Pancreas (tissue), 10 donors: ENCODE data around the gene DTD1. TPM values are rescaled to one million over a fixed set of nuclear protein-coding genes. Genes with fewer than 3 reads are reported as not detected.
"Not testable (repeated sequence)": the region's sequence is repeated elsewhere in the genome, so short reads cannot be mapped to it uniquely, and the experiment has no call there.

ENCODE experiments used
- ATAC-seq, 4 donors: fragments of 200-7000 bp; cut with Tn5 transposase; one replicate each; pipeline versions ENCODE4 v1.8.0 to v1.9.1; 2020; ENCODE audit warnings: mild to moderate bottlenecking in 4 of 4, moderate library complexity in 4 of 4
- DNase-seq, 6 donors: peaks; one replicate each; pipeline ENCODE4 v3.0.0-alpha.2; 2020
- FAIRE-seq: peaks from 2 replicates; lab custom pipeline; 2012; peaks lifted over from hg19 to GRCh38; lab: Jason Lieb, UNC
- H3K27ac ChIP-seq, 4 donors: fragments of 200-600 bp; sonication (generic); 1 replicate in 3 of 4; 2 replicates in 1 of 4; pipeline versions ENCODE4 v1.5.0 to v1.8.0; 2020
- H3K27me3 ChIP-seq, 4 donors: fragments of 200-600 bp; one replicate each; pipeline ENCODE4 v1.8.0; 2021
- H3K36me3 ChIP-seq, 3 donors: fragments of 200-600 bp; sonication (generic) in 1 of 3; one replicate each; pipeline versions ENCODE4 v1.5.0 to v1.8.0; 2020 to 2021
- H3K4me1 ChIP-seq, 3 donors: fragments of 200-600 bp; one replicate each; pipeline ENCODE4 v1.8.0; 2021
- H3K4me3 ChIP-seq, 4 donors: fragments of 200-600 bp; sonication (generic) in 2 of 4; one replicate each; pipeline versions ENCODE4 v1.5.0 to v1.8.0; 2020 to 2021
- H3K9me3 ChIP-seq, 4 donors: fragments of 200-600 bp; one replicate each; pipeline ENCODE4 v1.8.0; 2021
- WGBS, 2 donors: extraction: QIAGEN DNeasy Blood & Tissue Kit; methylation state at CpG; one replicate each; pipeline ENCODE4 v1.1.7; 2013; 5-methylcytosine and 5-hydroxymethylcytosine counted together
- intact Hi-C, 3 donors: fragments of 100-400 bp; cut with DNase I; formaldehyde crosslinking; loops; one replicate each; pipeline versions ENCODE4 v1.11.1 to v1.14.2; 2022
- polyA plus RNA-seq, 2 donors: library from polyadenylated mRNA; stranded (reverse); fragments of 200-250 nt; gene quantifications; one replicate each; pipeline ENCODE4 v1.2.3, GENCODE V29; 2013
- total RNA-seq, 6 donors: library from RNA; stranded (reverse); fragmentation: NEBNext Ultra II Directional in 4 of 6; extraction: Animal tissue kit (Norgen Biotek cat#: 25700) in 4 of 6; gene quantifications; one replicate each; pipeline versions ENCODE4 v1.2.1 to v1.2.4, GENCODE V29; 2021 to 2023
- TF ChIP-seq, protein P1 (sequence below), 4 donors: fragments of 200-600 bp; sonication (generic) in 3 of 4; IDR thresholded peaks; one replicate each; pipeline versions ENCODE4 v1.5.0 to v1.8.0; 2021; ENCODE audit warnings: antibody characterized with exemption in 4 of 4
- donor health status: healthy with polysubstance abuse.
- donor health status: DM: no; HTN: no; CAD: no; lungs with moderate emphysema.
- donor health status: DM: no; HTN: no; CAD: no.
- donor health status: control.
- donor health status: control.
- donor health status: Bipolar disorder and iron deficiency.
- donor health status: DM: yes; HTN: yes; CAD: no.
- donor health status: DM: no; HTN: no; CAD: no.
- donor health status: DM: no; HTN: no; CAD: no.
- donor health status: DM: yes; HTN: yes; CAD: no.

The DTD1 gene
- total and polyA plus RNA-seq, 8 donors: 7.4 to 20.6 (median 12.1) TPM

DNA sequence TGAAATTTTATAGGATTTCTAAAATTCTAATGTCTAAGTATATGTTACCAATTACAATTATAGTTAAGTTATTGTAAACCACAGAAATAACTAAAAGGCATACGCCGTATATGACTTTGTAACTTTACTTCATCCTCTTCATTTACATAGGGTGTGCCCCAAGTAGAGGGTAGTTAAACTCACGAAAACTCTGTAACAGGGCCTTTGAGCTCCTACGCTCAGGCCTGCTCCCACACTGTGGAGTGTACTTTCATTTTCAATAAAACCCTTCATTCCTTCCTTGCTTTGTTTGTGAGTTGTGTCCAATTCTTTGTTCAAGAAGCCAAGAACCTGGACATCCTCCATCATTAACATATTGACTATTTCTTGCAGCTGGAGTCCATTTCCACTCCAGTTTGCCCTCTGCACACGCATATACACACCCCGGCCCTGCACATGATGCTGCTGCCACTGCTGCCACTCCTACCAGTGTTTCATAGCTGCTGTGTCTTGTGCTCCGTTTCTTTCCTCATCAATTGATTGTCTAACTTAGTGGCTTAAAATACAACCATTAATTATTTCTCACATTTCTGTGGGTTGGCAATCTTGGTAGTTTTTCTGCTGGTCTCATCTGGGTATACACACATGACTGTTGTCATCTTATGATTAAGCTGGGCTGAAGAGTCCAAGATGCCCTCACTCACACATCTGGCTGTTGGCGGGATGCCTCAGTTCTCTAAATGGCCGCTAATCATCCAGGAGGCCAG, 192.7 kb downstream of the DTD1 start:
- intact Hi-C loops: no loop called here

DNA sequence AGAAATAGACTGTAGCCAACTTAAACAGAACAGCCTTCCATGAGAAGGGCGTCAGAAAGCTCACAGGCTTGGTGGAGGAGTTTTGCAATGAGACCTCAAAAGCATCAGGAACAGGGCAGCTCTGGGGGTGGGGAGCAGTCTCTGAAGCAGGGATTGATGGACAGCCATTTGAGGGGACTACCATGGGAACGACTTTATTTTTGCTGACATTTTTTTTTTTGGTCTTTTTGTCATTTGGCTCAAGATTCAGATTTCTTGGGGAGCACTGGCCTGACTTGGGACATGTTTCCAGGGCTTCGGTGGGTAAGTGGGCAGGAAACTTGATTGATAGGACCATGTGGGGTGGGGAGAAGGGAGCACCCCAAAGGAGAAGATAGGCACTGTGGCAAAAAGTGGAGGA, 193.7 kb downstream of the DTD1 start:
- no peak overlapping the region for H3K4me3 ChIP-seq

More for the DNA sequence above, 192.7 kb downstream of the DTD1 start:
- FAIRE-seq (no peak), DNase-seq (no peak), ATAC-seq (no peak)
- H3K36me3 ChIP-seq: no peaks in the 10 kb centered on the region
- no peaks in the 10 kb centered on the region for H3K4me1 ChIP-seq
- no peaks in the 10 kb centered on the region for H3K9me3 ChIP-seq
- no peak overlapping the region for H3K4me3 ChIP-seq
- H3K27ac ChIP-seq: no peak overlapping the region
- 85% methylated on average over 9 of the region's 9 CpGs for WGBS, 2 donors
- TF ChIP-seq, protein P1, sequence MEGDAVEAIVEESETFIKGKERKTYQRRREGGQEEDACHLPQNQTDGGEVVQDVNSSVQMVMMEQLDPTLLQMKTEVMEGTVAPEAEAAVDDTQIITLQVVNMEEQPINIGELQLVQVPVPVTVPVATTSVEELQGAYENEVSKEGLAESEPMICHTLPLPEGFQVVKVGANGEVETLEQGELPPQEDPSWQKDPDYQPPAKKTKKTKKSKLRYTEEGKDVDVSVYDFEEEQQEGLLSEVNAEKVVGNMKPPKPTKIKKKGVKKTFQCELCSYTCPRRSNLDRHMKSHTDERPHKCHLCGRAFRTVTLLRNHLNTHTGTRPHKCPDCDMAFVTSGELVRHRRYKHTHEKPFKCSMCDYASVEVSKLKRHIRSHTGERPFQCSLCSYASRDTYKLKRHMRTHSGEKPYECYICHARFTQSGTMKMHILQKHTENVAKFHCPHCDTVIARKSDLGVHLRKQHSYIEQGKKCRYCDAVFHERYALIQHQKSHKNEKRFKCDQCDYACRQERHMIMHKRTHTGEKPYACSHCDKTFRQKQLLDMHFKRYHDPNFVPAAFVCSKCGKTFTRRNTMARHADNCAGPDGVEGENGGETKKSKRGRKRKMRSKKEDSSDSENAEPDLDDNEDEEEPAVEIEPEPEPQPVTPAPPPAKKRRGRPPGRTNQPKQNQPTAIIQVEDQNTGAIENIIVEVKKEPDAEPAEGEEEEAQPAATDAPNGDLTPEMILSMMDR (IDR thresholded peaks at IDR 0.05): no peak
- H3K27me3 ChIP-seq: no peaks in the 10 kb centered on the region

DNA sequence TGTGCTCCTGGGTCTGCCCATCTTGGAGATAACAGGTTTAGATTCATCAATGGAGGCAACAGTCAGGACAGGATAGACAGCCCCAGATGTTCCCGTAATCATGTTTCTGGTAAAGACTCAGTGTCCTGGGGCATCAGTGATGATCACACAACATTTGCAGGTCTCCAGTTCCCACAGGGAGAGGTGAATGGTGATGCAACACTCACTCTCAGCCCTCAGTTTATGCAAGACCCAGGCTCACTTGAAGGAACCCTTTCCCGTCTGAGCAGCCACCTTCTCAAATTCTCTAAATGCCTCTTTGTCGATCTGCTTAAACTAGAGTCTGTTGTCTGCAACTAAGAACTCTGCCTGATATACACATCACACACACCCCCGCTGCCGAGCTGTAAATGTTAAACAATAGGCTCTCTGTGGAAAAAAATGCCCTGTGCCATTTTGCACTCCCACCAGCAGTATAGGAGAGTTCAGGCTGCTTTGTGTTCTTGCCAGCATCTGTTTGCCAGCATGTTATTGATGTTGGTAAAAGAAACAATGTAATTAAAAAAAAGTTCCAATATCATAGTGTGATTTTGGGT, 195.6 kb downstream of the DTD1 start:
- WGBS, 2 donors: 68 to 74% methylated on average over 5 of the region's 5 CpGs
- Histone ChIP-seq H3K4me1 (no peaks in the 10 kb centered on the region), H3K27me3 (no peaks in the 10 kb centered on the region), H3K4me3 (no peak overlapping the region), H3K9me3 (no peaks in the 10 kb centered on the region), H3K36me3 (no peaks in the 10 kb centered on the region), H3K27ac (no peak overlapping the region)
- no peak for ATAC-seq
- no peak for DNase-seq
- intact Hi-C loops: no loop called here
- TF ChIP-seq, protein P1 (IDR thresholded peaks at IDR 0.05): no peak
- no peak for FAIRE-seq

More for the DNA sequence above, 193.7 kb downstream of the DTD1 start:
- H3K36me3 ChIP-seq: no peaks in the 10 kb centered on the region
- 60 to 77% methylated on average over 3 of the region's 3 CpGs for WGBS, 2 donors
- no peaks in the 10 kb centered on the region for H3K27me3 ChIP-seq
- no peak overlapping the region for H3K27ac ChIP-seq
- TF ChIP-seq, protein P1 (IDR thresholded peaks at IDR 0.05): no peak
- ATAC-seq (no peak), FAIRE-seq (no peak), DNase-seq (no peak)
- no peaks in the 10 kb centered on the region for H3K4me1 ChIP-seq
- no peaks in the 10 kb centered on the region for H3K9me3 ChIP-seq
- intact Hi-C loops: no loop called here

DNA sequence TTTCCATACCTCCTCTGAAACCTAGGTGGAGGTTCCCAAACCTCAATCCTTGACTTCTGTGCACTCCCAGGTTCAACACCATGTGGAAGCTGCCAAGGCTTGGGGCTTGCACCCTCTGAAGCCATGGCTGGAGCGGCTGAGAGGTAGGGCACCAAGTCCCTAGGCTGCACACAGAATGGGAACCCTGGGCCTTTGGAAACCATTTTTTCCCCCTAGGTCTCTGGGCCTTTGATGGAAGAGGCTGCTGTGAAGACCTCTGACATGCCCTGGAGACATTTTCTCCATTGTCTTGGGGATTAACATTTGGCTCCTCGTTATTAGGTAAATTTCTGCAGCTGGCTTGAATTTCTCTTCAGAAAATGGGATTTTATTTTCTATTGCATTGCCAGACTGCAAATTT, 199.2 kb downstream of the DTD1 start:
- DNase-seq, intact Hi-C loops, H3K27me3 ChIP-seq, H3K36me3 ChIP-seq, H3K27ac ChIP-seq, ATAC-seq, H3K4me1 ChIP-seq, FAIRE-seq, H3K4me3 ChIP-seq, H3K9me3 ChIP-seq: not testable (repeated sequence)
- WGBS, 2 donors: 74 to 80% methylated on average over 2 of the region's 2 CpGs

DNA sequence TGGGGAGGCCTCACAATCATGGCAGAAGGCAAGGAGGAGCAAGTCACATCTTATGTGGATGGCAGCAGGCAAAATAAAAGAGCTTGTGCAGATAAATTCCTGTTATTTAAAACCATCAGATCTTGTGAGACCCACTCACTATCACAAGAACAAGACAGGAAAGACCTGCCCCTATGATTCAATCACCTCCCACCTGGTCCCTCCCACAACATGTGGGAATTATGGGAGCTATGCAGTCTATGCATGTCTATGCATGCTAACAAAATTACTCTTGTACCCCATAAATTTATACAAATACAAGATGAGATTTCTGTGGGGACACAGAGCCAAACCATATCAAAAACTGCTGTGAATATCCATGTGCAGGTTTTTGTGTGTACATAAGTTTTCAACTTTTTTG, 200.2 kb downstream of the DTD1 start:
- intact Hi-C loops: no loop called here
- FAIRE-seq: no peak
- ATAC-seq: no peak

More for the DNA sequence above, 200.2 kb downstream of the DTD1 start:
- H3K27me3 ChIP-seq: peaks cover 0 to 5% (median 0%) of the 10 kb centered on the region in 4 donors
- no peak overlapping the region for H3K27ac ChIP-seq
- no peaks in the 10 kb centered on the region for H3K36me3 ChIP-seq
- TF ChIP-seq, protein P1 (IDR thresholded peaks at IDR 0.05): no peak
- no peak overlapping the region for H3K4me3 ChIP-seq
- DNase-seq: no peak
- no peaks in the 10 kb centered on the region for H3K9me3 ChIP-seq
- no peaks in the 10 kb centered on the region for H3K4me1 ChIP-seq
